ENCODE results near the gene THAP4. TPM values are rescaled to one million over a fixed set of nuclear protein-coding genes. Genes with fewer than 3 reads are reported as not detected.
A peak's percentile ranks its signal among the peaks of the same experiment; 100 is the strongest.

The THAP4 gene
- total and polyA plus RNA-seq, 2 of the 13 experiments (the other 11 are each of a cell fraction or from before 2014, with no cell fraction given): 59.7 to 75.7 TPM

GRCh38 chr2:241546771-241547498, 90.0 kb downstream of the THAP4 start (continued):
- TF ChIP-seq TERF1 (CRISPR knock-in tag; IDR thresholded peaks at IDR 0.05): no peak
- peak; percentile 52; the same call in 1 of the 2 replicates for TF ChIP-seq MYC (CRISPR knock-in tag; IDR thresholded peaks at IDR 0.05; ENCODE audit: borderline replicate concordance)
- no peak for TF ChIP-seq RERE (CRISPR knock-in tag; IDR thresholded peaks at IDR 0.05; ENCODE audit: low read depth)
- TF ChIP-seq MED8 (CRISPR knock-in tag; IDR thresholded peaks at IDR 0.05; ENCODE audit: insufficient replicate concordance): no peak
- no peak for TF ChIP-seq PBX3 (CRISPR knock-in tag; IDR thresholded peaks at IDR 0.05; ENCODE audit: borderline replicate concordance)
- peak; percentile 79; the same call in 1 of the 2 replicates for TF ChIP-seq ZFYVE20 (CRISPR knock-in tag; IDR thresholded peaks at IDR 0.05; ENCODE audit: borderline replicate concordance, low read depth)
- TF ChIP-seq RAD51 (IDR thresholded peaks at IDR 0.05; ENCODE audit: borderline replicate concordance): no peak
- TF ChIP-seq SCMH1 (CRISPR knock-in tag; IDR thresholded peaks at IDR 0.05; ENCODE audit: borderline replicate concordance): no peak
- peak; percentile 62 for TF ChIP-seq SOX5 (CRISPR knock-in tag; IDR thresholded peaks at IDR 0.05; ENCODE audit: borderline replicate concordance)
- TF ChIP-seq HOXD1 (CRISPR knock-in tag; IDR thresholded peaks at IDR 0.05): no peak
- no peak for TF ChIP-seq MAF1 (CRISPR knock-in tag; IDR thresholded peaks at IDR 0.05; ENCODE audit: borderline replicate concordance)
- peak; percentile 98 for TF ChIP-seq ZNF687 (CRISPR knock-in tag; IDR thresholded peaks at IDR 0.05)
- peak; percentile 84 for TF ChIP-seq E2F5 (CRISPR knock-in tag; conservative IDR thresholded peaks at IDR 0.05)
